IPS-11a (cell line): ENCODE measurements around the gene ACRBP.

Experiments used
- H3K4me3 ChIP-seq: one replicate; pipeline ENCODE4 v1.5.1; 2013; ENCODE audit warnings: low read depth, low read length, control low read depth

ACRBP gene

GRCh38 chr12:6650832-6651231, 3.6 kb upstream of the ACRBP start:
- H3K4me3 ChIP-seq: no peak overlapping the region

- H3K4me3 ChIP-seq: peak overlapping the region; percentile 59
These were observed 753 bp downstream of the ACRBP start for GRCh38 chr12:6646276-6647082.

GRCh38 chr12:6644903-6645302, 2.3 kb downstream of the ACRBP start:
- no peak overlapping the region for H3K4me3 ChIP-seq

GRCh38 chr12:6644257-6644596, 3.0 kb downstream of the ACRBP start:
- H3K4me3 ChIP-seq: no peak overlapping the region

GRCh38 chr12:6643569-6644256, 3.5 kb downstream of the ACRBP start:
- no peak overlapping the region for H3K4me3 ChIP-seq

- no peak overlapping the region for H3K4me3 ChIP-seq
These were observed 6.1 kb downstream of the ACRBP start for GRCh38 chr12:6641131-6641530.

GRCh38 chr12:6640497-6640896, 6.7 kb downstream of the ACRBP start:
- no peak overlapping the region for H3K4me3 ChIP-seq

GRCh38 chr12:6639151-6639801, 8.0 kb downstream of the ACRBP start:
- no peak overlapping the region for H3K4me3 ChIP-seq

- no peak overlapping the region for H3K4me3 ChIP-seq
These were observed 8.9 kb downstream of the ACRBP start for GRCh38 chr12:6638305-6638704.

- H3K4me3 ChIP-seq: no peak within 1 kb of the TSS
These were observed 11.2 kb downstream of the ACRBP start, which contains the start of gene LPAR5 for GRCh38 chr12:6635856-6636531. TSS of gene LPAR5 (minus strand) at chr12:6635959. CDS start at chr12:6621248, 14,711 bp downstream.

GRCh38 chr12:6635375-6635855, 11.8 kb downstream of the ACRBP start:
- H3K4me3 ChIP-seq: no peak overlapping the region

- H3K4me3 ChIP-seq: no peak overlapping the region
These were observed 14.9 kb downstream of the ACRBP start for GRCh38 chr12:6632026-6632983.

GRCh38 chr12:6631549-6631961, 15.7 kb downstream of the ACRBP start:
- H3K4me3 ChIP-seq: no peak overlapping the region

GRCh38 chr12:6630736-6631135, 16.5 kb downstream of the ACRBP start:
- no peak overlapping the region for H3K4me3 ChIP-seq

GRCh38 chr12:6627616-6628015, 19.6 kb downstream of the ACRBP start:
- no peak overlapping the region for H3K4me3 ChIP-seq

GRCh38 chr12:6626654-6627283, 20.5 kb downstream of the ACRBP start:
- no peak overlapping the region for H3K4me3 ChIP-seq

GRCh38 chr12:6620885-6621274, 26.4 kb downstream of the ACRBP start:
- no peak overlapping the region for H3K4me3 ChIP-seq

GRCh38 chr12:6620137-6620884, 26.9 kb downstream of the ACRBP start:
- H3K4me3 ChIP-seq: peak overlapping the region; percentile 18
